HG03520 (cell line): Measurements from ENCODE around the gene ARHGAP32.

Source experiments
- ATAC-seq: cut with Tn5 transposase; IDR thresholded peaks from one replicate; pipeline ENCODE4 v1.9.1; 2021; ENCODE audit warnings: mild to moderate bottlenecking, moderate library complexity; ENCODE audit not compliant: unreplicated experiment

ARHGAP32 gene

DNA sequence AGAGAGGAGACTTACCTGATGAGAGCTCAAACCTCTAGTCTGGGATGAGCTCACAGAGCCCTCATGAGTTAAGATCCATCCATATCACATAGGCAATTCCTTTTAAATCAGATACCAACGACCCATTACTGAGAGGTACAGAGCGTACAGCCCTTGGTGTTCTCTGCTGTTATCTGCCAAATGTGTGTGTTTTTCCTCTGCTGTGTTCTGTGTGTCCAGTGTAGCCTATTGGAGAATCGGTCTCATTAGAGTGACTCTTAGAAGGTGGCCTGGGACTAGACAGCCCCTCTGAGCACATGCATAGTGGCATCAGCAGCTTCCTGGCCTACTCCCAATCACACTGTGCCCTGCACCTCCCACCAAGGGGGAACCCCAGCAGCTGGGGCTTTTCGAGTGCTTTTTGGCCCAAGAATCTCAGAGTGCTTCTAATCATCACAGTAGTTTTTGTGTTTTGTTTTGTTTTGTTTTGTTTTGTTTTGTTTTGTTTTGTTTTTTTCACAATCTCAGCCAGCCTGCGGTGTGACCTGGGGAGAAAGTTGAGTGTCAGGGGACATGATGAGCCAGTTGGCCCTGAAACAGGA is 274.9 kb downstream of the ARHGAP32 start:
- no peak for ATAC-seq

DNA sequence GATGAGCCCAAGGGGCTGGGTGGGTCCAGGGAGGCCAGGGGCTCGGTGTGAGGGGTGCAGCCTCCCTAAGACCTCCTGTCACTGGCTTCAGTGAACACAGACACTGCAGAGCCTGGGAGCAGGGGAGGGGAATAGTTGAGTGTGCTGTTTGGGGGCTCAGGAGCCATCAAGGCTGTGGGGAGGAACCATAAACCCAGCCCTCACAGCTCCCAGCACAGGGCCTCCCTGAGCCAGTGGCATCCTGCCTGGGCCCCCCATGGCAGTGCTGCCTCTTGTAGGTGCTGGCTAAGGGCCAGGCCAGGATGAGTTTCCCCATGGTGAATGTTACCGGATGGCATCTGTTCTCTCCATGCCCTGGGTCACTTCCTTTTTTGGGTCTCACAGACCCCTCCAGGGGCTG is 275.4 kb downstream of the ARHGAP32 start:
- ATAC-seq: no peak

DNA sequence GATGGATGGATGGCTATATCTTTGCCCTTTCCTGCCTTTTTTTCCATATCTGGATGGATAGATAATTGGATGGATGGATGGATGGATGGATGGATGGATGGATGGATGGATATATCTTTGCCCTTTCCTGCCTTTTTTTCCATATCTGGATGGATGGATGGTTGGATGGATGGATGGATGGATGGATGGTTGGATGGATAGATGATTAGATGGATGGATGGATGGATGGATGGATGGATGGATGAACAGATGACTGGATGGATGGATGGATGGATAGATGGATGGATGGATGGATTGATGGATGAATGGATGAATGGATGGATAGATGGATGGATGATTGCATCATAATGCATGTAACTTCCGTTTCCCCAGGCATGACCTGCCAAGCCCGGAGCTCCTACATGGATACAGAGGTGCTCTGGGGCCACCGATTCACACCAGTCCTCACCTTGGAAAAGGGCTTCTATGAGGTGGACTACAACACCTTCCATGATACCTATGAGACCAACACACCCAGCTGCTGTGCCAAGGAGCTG is 276.0 kb downstream of the ARHGAP32 start:
- no peak for ATAC-seq

DNA sequence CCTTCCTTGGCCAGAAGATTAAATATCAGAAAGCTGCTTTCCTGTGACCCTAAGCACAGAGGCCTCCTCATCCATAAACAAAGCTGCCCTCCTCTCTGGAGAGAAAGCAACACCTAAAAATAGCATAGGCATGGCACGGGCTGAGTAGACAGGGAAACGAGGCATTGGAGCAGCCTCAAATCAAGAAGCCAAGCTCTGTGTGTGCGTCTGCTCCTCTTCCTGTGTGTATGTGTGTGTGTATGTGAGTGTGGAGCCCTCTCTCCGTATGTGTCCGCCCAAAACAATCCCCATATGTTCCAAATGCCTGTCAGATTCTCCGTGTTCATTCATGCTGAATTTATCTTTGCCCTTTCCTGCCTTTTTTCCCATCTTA is 277.0 kb downstream of the ARHGAP32 start:
- ATAC-seq: no peak
